Stimulated activated CD4-positive, alpha-beta T cell treated with anti-CD3 and anti-CD28 coated beads, Interleukin-2, amount 100 ng/mL, for 4 hours (primary cell): ENCODE results near the gene ARNT2.
"Not testable (repeated sequence)": the region's sequence is repeated elsewhere in the genome, so short reads cannot be mapped to it uniquely, and the experiment has no call there.

Experiments
- DNase-seq: peaks from one replicate; pipeline ENCODE4 v3.0.0-alpha.2; 2020; ENCODE audit warnings: low read depth

Gene ARNT2

DNA sequence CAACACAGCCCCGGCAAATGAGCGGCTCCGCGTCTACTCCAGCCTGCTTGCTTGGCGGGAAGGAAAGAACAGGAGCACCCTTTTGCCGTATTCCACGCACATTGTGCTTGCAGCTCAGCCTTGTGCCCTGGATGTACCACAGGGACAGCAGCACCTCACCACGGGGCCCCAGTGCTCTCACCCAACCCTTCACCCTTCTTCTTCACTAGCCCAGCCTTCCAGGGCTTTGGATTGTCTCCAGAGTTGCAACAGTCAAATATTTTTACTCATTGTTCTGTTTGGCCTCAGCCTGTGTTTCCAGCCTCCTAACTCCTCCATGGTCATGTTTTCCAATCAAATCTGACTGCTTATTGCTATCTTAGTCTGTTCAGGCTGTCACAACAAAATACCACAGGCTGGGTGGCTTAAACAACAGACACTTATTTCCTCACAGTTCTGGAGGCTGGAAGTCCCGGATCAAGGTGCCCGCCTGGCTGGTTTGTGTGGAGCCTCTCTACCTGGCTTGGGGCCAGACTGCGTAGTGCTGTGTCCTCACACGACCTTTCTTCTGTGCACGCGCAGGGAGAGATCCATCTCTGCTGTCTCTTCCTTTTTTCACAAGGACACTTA lies 211.7 kb downstream of the ARNT2 start:
- DNase-seq = no peak

GRCh38 chr15:80618685-80619400 lies 214.7 kb downstream of the ARNT2 start:
- no peak for DNase-seq

DNA sequence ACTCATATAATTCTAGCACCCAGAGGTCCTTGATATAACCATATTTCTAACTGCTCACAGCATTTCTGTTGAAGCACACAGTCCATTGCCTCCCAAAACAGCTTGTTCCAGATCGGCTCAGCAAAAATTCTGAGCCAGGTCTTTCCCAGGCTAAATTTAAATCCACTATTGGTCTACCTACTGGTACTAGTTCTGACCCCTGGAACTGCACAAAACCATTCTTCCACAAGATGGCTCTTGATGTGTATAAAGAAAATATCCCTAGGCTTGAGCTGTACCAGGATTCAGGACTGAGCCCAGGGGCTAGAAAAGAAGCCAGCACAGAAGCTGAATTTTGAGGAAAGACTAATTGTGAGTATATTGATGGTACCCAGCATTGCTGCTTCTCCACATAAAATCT lies 215.5 kb downstream of the ARNT2 start:
- no peak for DNase-seq

- DNase-seq = no peak
Measured at GRCh38 chr15:80620141-80620540, 216.0 kb downstream of the ARNT2 start.

GRCh38 chr15:80620931-80621330 lies 216.7 kb downstream of the ARNT2 start:
- DNase-seq = no peak

DNA sequence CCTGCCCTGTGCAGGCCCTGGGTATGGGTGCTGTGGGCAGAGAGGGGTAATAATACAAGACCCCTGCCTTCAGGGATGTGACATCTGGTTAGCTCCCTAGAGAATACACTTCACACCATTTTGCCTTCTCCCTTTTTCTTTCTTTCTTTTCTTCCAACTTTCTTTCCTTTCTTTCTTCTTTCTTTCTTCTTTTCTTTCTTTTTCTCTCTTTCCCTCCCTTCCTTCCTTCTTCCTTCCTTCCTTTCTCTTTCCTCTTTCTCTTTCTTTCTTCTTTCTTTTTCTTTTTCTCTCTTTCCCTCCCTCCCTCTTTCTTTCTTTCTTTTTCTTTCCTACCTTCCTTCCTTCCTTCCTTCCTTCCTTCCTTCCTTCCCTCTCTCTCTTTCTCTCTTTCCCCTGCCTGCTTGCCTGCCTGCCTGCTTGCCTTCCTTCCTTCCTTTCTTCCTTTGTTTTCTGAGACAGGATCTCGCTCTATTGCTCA lies 222.5 kb downstream of the ARNT2 start:
- DNase-seq = no peak

DNA sequence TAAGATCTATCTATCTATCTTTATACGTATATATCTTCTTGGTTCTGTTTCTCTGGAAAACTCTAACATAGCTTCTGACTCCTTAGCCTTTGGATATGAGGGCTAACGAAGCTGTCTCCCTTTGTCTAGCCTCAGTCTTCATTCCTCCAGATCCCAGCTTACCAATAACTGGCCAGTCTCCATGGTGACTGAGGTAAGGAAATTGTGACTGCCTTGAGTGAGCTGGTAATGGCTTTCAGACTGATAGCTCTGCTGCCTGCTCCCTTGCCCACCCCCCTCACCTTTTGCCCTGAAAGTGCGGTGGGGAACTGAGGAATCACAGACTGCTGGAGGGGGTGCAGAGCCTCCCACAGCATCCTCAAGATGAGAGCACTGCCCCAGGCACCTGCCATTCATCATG lies 225.2 kb downstream of the ARNT2 start:
- no peak for DNase-seq

- no peak for DNase-seq
Measured at GRCh38 chr15:80630981-80631380, 226.8 kb downstream of the ARNT2 start.

- DNase-seq = no peak
Measured at GRCh38 chr15:80633221-80633620, 229.0 kb downstream of the ARNT2 start.

DNA sequence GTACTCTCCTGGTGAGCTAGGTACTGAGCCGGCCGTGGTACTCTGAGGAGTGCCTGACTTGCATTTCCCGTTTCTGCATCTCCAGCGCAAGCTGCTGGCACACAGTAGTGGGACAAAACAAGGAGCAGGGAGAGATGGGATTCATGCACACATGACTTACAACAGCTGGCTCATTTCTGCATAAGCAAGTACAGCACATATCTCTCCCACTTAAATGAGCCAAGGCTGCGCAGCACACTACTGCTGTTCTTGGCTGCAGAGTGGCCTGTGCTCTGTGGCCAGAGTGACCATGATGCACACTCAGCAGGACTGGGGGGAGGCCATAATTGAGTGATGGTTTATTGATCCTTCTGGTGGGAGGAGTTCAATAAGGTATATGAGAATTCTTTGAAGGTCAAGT lies 231.8 kb downstream of the ARNT2 start:
- DNase-seq = no peak

- DNase-seq = no peak
Measured at GRCh38 chr15:80636675-80637074, 232.5 kb downstream of the ARNT2 start.

GRCh38 chr15:80637747-80638146 lies 233.6 kb downstream of the ARNT2 start:
- DNase-seq = no peak

DNA sequence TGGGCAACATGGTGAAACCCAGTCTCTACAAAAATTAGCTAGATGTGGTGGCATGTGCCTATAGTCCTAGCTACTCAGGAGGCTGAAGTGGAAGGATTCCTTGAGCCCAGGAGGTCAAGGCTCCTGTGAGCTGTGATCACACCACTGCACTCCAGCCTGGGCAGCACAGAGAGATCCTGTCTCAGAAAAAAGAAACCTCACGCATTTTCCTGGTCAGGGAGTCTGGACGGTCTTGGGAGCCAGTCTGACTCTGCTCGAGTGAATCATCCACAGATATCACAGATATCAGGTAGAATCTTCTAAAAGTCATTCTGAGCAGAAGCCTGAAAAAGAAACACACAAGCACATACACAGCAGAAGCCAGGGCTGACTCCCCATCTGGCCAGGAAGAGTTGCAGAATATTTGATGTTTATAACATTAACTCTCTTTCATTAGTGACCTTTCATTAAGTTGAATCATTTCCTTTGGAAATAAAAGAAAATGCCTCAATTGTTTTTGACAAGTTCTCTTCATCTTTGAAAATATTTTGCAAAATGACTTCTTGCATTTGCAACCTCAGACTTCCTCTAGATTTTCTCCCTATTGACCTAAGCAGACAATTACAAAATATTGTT lies 234.5 kb downstream of the ARNT2 start:
- no peak for DNase-seq

- no peak for DNase-seq
Measured at GRCh38 chr15:80639168-80639555, 235.0 kb downstream of the ARNT2 start.

DNA sequence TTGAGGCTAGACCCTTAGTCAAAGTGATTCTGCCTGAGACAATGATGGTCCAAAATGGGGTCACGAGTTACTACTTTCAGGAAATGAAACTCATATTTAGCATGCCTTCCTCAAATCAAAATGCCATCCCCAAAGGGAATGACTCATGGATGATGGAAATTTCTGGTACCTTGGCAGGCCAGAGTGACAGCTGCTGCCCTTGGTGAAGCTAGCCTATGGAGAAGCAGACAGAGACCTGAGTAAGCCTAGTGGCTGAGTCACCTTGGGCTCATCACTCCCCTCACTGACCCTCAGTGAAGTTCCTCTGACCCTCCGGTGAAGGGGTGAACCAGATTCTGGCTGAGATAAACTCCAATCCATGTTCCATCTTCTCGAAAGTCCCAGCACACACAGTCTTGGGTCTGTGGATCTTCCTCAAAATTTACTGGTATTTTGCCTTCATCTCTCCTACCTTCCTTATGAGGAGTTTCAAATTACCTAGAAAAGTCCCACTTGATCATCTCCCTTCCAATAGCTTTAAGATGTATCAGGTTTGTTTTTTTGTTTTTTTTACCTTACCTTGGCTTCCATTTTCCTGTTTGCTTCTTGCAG lies 236.4 kb downstream of the ARNT2 start:
- no peak for DNase-seq

GRCh38 chr15:80641384-80641783 lies 237.2 kb downstream of the ARNT2 start:
- no peak for DNase-seq

DNA sequence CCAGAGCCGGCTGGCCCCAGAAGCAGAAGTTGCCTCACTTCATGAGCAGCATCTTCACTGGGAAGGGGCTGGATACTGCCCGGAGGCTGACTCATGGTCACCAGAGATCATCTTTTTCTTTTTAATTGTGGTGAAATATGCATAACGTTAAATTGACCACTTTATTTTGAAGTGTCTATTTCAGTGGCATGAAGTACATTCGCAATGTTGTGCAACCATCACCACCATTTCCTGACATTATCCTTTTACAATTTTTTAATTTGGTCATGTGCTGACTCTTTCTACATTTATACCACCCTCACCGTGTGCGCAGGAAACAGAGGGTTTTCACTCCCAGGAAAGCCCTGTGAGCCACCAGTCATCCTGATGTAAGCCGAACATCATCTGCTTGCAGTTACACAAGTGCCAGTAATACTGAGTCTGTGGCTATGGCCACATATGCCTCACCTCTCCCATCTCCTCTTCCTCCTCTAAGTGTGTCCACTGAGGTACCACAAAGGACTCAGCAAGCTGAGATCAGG lies 239.3 kb downstream of the ARNT2 start:
- DNase-seq = no peak

DNA sequence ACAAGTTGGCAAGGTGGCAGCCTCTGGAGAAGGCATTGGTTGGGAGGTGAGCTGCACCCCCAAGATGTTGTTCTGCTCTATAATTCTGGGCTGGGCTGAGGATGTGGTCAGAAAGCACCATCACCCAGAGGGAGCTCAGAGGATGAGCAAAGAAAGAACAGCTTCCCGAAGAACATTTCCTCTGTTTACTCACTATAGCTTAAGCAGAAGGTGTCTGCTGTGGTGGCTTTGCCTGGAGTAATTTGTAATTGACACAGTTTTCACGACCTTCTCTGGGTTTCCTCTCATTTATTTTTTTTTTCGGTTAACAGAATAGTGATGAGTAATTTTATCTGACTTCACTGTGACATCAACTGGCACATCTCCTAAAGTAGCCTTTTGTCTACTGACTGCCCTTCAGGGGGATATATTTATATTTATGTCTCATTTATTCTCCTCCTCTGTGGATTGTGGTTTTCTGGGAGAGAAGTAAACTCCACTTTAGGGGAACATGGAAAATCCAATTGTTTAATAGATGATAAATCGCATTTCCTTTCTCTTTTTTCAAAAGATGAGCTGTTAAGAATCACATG lies 241.4 kb downstream of the ARNT2 start:
- DNase-seq = no peak

GRCh38 chr15:80647424-80647823 lies 243.2 kb downstream of the ARNT2 start:
- DNase-seq = not testable (repeated sequence)
